ENCODE data around the gene ARL4C.

DNA sequence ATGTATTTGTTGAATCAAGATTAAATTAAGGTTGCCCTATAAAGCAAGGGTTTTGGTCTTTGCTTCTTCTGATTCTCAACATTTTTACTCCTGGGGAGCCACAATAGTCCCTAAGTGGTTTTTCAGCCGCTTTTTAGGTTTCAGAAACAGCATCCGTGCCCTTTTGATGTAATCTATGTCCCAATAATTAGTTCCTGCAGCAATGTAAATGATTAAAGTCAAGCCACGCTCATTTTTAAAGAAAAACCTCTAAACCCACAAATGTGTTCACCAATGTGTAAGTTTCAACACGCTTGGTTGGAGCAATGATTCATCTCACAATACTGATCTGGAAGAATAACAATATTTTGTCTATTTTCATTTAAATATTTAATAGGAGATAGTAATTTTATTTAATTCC, 5.6 kb downstream of the ARL4C start:
- TF ChIP-seq, protein P1, sequence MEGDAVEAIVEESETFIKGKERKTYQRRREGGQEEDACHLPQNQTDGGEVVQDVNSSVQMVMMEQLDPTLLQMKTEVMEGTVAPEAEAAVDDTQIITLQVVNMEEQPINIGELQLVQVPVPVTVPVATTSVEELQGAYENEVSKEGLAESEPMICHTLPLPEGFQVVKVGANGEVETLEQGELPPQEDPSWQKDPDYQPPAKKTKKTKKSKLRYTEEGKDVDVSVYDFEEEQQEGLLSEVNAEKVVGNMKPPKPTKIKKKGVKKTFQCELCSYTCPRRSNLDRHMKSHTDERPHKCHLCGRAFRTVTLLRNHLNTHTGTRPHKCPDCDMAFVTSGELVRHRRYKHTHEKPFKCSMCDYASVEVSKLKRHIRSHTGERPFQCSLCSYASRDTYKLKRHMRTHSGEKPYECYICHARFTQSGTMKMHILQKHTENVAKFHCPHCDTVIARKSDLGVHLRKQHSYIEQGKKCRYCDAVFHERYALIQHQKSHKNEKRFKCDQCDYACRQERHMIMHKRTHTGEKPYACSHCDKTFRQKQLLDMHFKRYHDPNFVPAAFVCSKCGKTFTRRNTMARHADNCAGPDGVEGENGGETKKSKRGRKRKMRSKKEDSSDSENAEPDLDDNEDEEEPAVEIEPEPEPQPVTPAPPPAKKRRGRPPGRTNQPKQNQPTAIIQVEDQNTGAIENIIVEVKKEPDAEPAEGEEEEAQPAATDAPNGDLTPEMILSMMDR (IDR thresholded peaks at IDR 0.05): no peak
- TF ChIP-seq USF2 (IDR thresholded peaks at IDR 0.05; ENCODE audit: borderline replicate concordance, low read depth, low read length) (no peak), TEAD4 (IDR thresholded peaks at IDR 0.05; ENCODE audit: borderline replicate concordance, insufficient read depth) (no peak)

Data from SK-N-SH (cell line).